Measurements from ENCODE around the gene HGFAC. TPM values are rescaled to one million over a fixed set of nuclear protein-coding genes. Genes with fewer than 3 reads are reported as not detected.
A peak's percentile ranks its signal among the peaks of the same experiment; 100 is the strongest.

The HGFAC gene
- total and polyA plus RNA-seq, 2 of the 13 experiments (the other 11 are each of a cell fraction or from before 2014, with no cell fraction given), result 8.5 to 63.6 TPM

- TF ChIP-seq THAP9 (CRISPR knock-in tag; IDR thresholded peaks at IDR 0.05; ENCODE audit: borderline replicate concordance) (no peak), KLF9 (CRISPR knock-in tag; IDR thresholded peaks at IDR 0.05; ENCODE audit: low read depth) (no peak), ONECUT2 (CRISPR knock-in tag; IDR thresholded peaks at IDR 0.05) (no peak), ZFX (CRISPR knock-in tag; IDR thresholded peaks at IDR 0.05; ENCODE audit: low read depth) (peak; percentile 1; the same call in 1 of the 2 replicates)
These were observed 35.7 kb upstream of the HGFAC start (continued) for GRCh38 chr4:3406021-3406420.

- Histone ChIP-seq H3K4me1 (ENCODE audit: insufficient read depth, low read length) (peaks cover 50% of the 10 kb centered on the region), H4K20me1 (ENCODE audit: insufficient read depth, low read length) (no peaks in the 10 kb centered on the region), H3K9me3 (ENCODE audit: low read length) (peaks cover 11% of the 10 kb centered on the region), H3K27ac (ENCODE audit: extremely low read length, insufficient read depth, low read length) (peak overlapping the region; percentile 96), H3K36me3 (replicated peaks in 1 of 2; ENCODE audit: control insufficient read depth in 1 of 2, insufficient read depth in 2 of 2, low read length in 2 of 2) (peaks cover 3 to 13% of the 10 kb centered on the region in 2 experiments; a peak in 2 of 5 replicates), H3K27me3 (ENCODE audit: control insufficient read depth in 1 of 2, insufficient read depth in 2 of 2, low read length in 2 of 2) (no peaks in the 10 kb centered on the region), H3K79me2 (ENCODE audit: insufficient read depth, low read length) (peaks cover 24% of the 10 kb centered on the region), H2AFZ (ENCODE audit: low read length) (no peak overlapping the region), H3K4me2 (ENCODE audit: low read depth, low read length) (no peak overlapping the region), H3K4me3 (replicated peaks in 1 of 3; ENCODE audit: insufficient read depth in 1 of 3, low read depth in 2 of 3, low read length in 3 of 3) (no peak overlapping the region), H3K9ac (ENCODE audit: insufficient read depth, low read depth, low read length) (no peak overlapping the region)
- FAIRE-seq (no peak), ATAC-seq (no peak), DNase-seq (ENCODE audit: low spot score) (no peak)
- intact Hi-C loops (cut with micrococcal nuclease; ENCODE audit: unreplicated experiment), result loop anchor here (5.0 kb wide), 1 partner anchor 36 kb away; the partner anchor contains the start of gene HGFAC
- in situ Hi-C loops (cut with HindIII; ENCODE audit: extremely low pct_ligation_motif_present, low pct_unique_long_range_greater_than_20kb), result no loop called here
- ChIA-PET CTCF (ENCODE audit: low intra/inter-chr PET ratio, low total read pairs) (no interaction called here), POLR2A (no interaction called here)
- WGBS (ENCODE audit: low lambda C conversion rate), result 93% methylated on average over 4 of the region's 9 CpGs
- BruUV-seq (replicated peaks), result no TSS peak
- TF ChIP-seq ZBTB38 (CRISPR knock-in tag; IDR thresholded peaks at IDR 0.05) (peak; percentile 43; the same call in 1 of the 2 replicates), PPARG (CRISPR knock-in tag; conservative IDR thresholded peaks at IDR 0.05) (no peak), ZBTB7B (CRISPR knock-in tag; IDR thresholded peaks at IDR 0.05) (0 out of 2 replicates have a peak, but pooled peaks have one; percentile 29), MBD4 (IDR thresholded peaks at IDR 0.05; ENCODE audit: borderline replicate concordance, low read length) (no peak), ZFX (CRISPR knock-in tag; IDR thresholded peaks at IDR 0.05; ENCODE audit: low read depth) (peak; percentile 36), ZBTB33 (CRISPR knock-in tag; IDR thresholded peaks at IDR 0.05) (peak; percentile 91), NPAS2 (CRISPR knock-in tag; IDR thresholded peaks at IDR 0.05; ENCODE audit: borderline replicate concordance) (no peak), NONO (IDR thresholded peaks at IDR 0.05) (no peak), NONO (CRISPR knock-in tag; conservative IDR thresholded peaks at IDR 0.05) (0 out of 2 replicates have a peak, but pooled peaks have one; percentile 29)
These were observed 35.3 kb upstream of the HGFAC start for GRCh38 chr4:3406431-3406830.

Data from HepG2 (cell line).